ENCODE results near the gene GCLM. TPM values are rescaled to one million over a fixed set of nuclear protein-coding genes. Genes with fewer than 3 reads are reported as not detected.

The GCLM gene, protein sequence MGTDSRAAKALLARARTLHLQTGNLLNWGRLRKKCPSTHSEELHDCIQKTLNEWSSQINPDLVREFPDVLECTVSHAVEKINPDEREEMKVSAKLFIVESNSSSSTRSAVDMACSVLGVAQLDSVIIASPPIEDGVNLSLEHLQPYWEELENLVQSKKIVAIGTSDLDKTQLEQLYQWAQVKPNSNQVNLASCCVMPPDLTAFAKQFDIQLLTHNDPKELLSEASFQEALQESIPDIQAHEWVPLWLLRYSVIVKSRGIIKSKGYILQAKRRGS
- total RNA-seq (2012; rRNA removed) (18.3 and 20.1 TPM in 2 replicates), polyA plus RNA-seq (2012; rRNA removed) (10.8 and 15.5 TPM in 2 replicates), Bru-seq, nascent RNA (percentile 97 among the genes with signal in this experiment), BruChase-seq, experiment 1, labeled RNA remaining after a 6-hour chase (percentile 94 among the genes with signal in this experiment), BruChase-seq, experiment 2, labeled RNA remaining after a 2-hour chase (percentile 97 among the genes with signal in this experiment)
- polyA plus RNA-seq (2012; cell fraction: cytosol; rRNA removed) = 2.3 and 2.5 TPM in 2 replicates
- 1.9 and 12.3 TPM in 2 replicates for polyA plus RNA-seq (2012; cell fraction: nucleus; rRNA removed; ENCODE audit: low replicate concordance)
- long read RNA-seq, full-length matches to known transcripts = 174 of 190 reads
- long read RNA-seq, partial matches to known transcripts = 1 of 190 reads
- long read RNA-seq, other reads (novel, unspliced or antisense) = 15 of 190 reads

GRCh38 chr1:93909146-93910050, at the start of gene GCLM:
Gene GCLM, minus strand, starts transcription at chr1:93909430. Its CDS starts 267 bp downstream, at chr1:93909163.
- Histone ChIP-seq H3K79me1 (ENCODE audit: low read depth in 1 of 2, low read length in 2 of 2) (peaks cover 3 to 40% of the 10 kb centered on the region in 2 experiments; a peak in 2 of 4 replicates), H4K91ac (ENCODE audit: insufficient read depth, low read depth, low read length) (peak within 1 kb of the TSS; percentile 14), H3K27ac (ENCODE audit: insufficient read depth, low read length) (peak within 1 kb of the TSS; percentile 32), H2AFZ (replicated peaks; ENCODE audit: low read length, poor library complexity) (peak within 1 kb of the TSS; percentile 93), H3K4me1 (ENCODE audit: control insufficient read depth, insufficient read depth, low read length) (peaks cover 4% of the 10 kb centered on the region), H3K9me3 (ENCODE audit: control insufficient read depth, insufficient read depth, low read length) (no peaks in the 10 kb centered on the region), H2BK20ac (ENCODE audit: low read depth, low read length) (peak within 1 kb of the TSS; percentile 42; the same call in 1 of the 2 replicates), H3K23ac (ENCODE audit: low read depth, low read length) (peak within 1 kb of the TSS; percentile 97), H4K5ac (ENCODE audit: low read depth, low read length) (peak within 1 kb of the TSS; percentile 2), H3K36me3 (ENCODE audit: control insufficient read depth, insufficient read depth, low read length) (no peaks in the 10 kb centered on the region), H3K56ac (ENCODE audit: extremely low read depth, insufficient read depth, low read length) (peak within 1 kb of the TSS; percentile 57; the same call in 1 of the 2 replicates), H2BK120ac (ENCODE audit: low read depth, low read length) (peak within 1 kb of the TSS; percentile 82), H3K4me2 (ENCODE audit: low read depth, low read length) (peak within 1 kb of the TSS; percentile 96), H3K14ac (replicated peaks; ENCODE audit: low read depth, low read length) (peak within 1 kb of the TSS; percentile 94), H2BK5ac (ENCODE audit: low read depth, low read length, poor library complexity, severe bottlenecking) (peak within 1 kb of the TSS; percentile 56), H3K4ac (ENCODE audit: low read depth, low read length) (peak within 1 kb of the TSS; percentile 85), H2BK15ac (ENCODE audit: low read depth, low read length) (peak within 1 kb of the TSS; percentile 8; the same call in 1 of the 3 replicates), H4K20me1 (ENCODE audit: insufficient read depth, low read length) (peaks cover 39% of the 10 kb centered on the region; the same call in 1 of the 2 replicates), H4K8ac (ENCODE audit: low read depth in 2 of 2, low read length in 2 of 2) (peak within 1 kb of the TSS in 1 of 2 experiments; percentile 54; a peak in 2 of 4 replicates), H3K4me3 (ENCODE audit: insufficient read depth, low read depth, low read length) (peak within 1 kb of the TSS; percentile 74), H3K9me1 (ENCODE audit: insufficient read depth, low read length) (peaks cover 3% of the 10 kb centered on the region; the same call in 1 of the 2 replicates), H2AK5ac (ENCODE audit: low read depth, low read length) (peak within 1 kb of the TSS; percentile 79; the same call in 1 of the 2 replicates), H3K18ac (ENCODE audit: low read depth, low read length) (peak within 1 kb of the TSS; percentile 13), H3K27me3 (ENCODE audit: control insufficient read depth, insufficient read depth, low read length) (no peaks in the 10 kb centered on the region), H3K9ac (ENCODE audit: low read depth, low read length) (peak within 1 kb of the TSS; percentile 79), H2AK9ac (replicated peaks; ENCODE audit: low read depth, low read length, poor library complexity) (peak within 1 kb of the TSS; percentile 97)
- intact Hi-C loops (cut with micrococcal nuclease) (loop anchor here (1.0 to 10.0 kb wide), 5 partner anchors 70 to 895 kb away; partner anchors contain the start of gene ARHGAP29), dilution Hi-C loops (cut with HindIII; ENCODE audit: low sequenced_read_pairs, unreplicated experiment) (no loop called here), in situ Hi-C loops (cut with MboI; ENCODE audit: low sequenced_read_pairs) (no loop called here)
- ChIA-PET CTCF (interaction anchor here (0.6 to 1.8 kb wide), 8 partner anchors 12 to 117 kb away, joined by 3 to 7 read pairs (median 4); no protein-coding TSS in a partner anchor), POLR2A (ENCODE audit: unreplicated experiment) (no interaction called here)
- ATAC-seq (ENCODE audit: low read depth) = peak; percentile 94
- WGBS, 2 experiments (ENCODE audit: extremely low coverage in 2 of 2, insufficient read length in 1 of 2) = 1% methylated on average over 70 of the region's 102 CpGs; no CpG with 5 or more reads in 1 of the 2 experiments
- DNase-seq = peak; percentile 94
- BruUV-seq (replicated peaks) = no TSS peak
- TF ChIP-seq BHLHE40 (IDR thresholded peaks at IDR 0.05; ENCODE audit: low read depth, low read length) (peak; percentile 28; the same call in 1 of the 2 replicates), POLR2A (IDR thresholded peaks at IDR 0.05; ENCODE audit: low read depth, low read length) (peak; percentile 92), RAD21 (IDR thresholded peaks at IDR 0.05; ENCODE audit: low read length) (peak; percentile 41; the same call in 1 of the 2 replicates), CEBPB (IDR thresholded peaks at IDR 0.05; ENCODE audit: low read depth, low read length) (no peak), RCOR1 (IDR thresholded peaks at IDR 0.05; ENCODE audit: insufficient replicate concordance, low read length) (peak; percentile 56), RFX5 (IDR thresholded peaks at IDR 0.05; ENCODE audit: low read depth, low read length) (no peak), SMC3 (IDR thresholded peaks at IDR 0.05; ENCODE audit: low read depth, low read length) (peak; percentile 46), CHD1 (IDR thresholded peaks at IDR 0.05; ENCODE audit: low read depth, low read length) (0 out of 2 replicates have a peak, but pooled peaks have one; percentile 51)
- TF ChIP-seq, protein P1, sequence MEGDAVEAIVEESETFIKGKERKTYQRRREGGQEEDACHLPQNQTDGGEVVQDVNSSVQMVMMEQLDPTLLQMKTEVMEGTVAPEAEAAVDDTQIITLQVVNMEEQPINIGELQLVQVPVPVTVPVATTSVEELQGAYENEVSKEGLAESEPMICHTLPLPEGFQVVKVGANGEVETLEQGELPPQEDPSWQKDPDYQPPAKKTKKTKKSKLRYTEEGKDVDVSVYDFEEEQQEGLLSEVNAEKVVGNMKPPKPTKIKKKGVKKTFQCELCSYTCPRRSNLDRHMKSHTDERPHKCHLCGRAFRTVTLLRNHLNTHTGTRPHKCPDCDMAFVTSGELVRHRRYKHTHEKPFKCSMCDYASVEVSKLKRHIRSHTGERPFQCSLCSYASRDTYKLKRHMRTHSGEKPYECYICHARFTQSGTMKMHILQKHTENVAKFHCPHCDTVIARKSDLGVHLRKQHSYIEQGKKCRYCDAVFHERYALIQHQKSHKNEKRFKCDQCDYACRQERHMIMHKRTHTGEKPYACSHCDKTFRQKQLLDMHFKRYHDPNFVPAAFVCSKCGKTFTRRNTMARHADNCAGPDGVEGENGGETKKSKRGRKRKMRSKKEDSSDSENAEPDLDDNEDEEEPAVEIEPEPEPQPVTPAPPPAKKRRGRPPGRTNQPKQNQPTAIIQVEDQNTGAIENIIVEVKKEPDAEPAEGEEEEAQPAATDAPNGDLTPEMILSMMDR (conservative IDR thresholded peaks at IDR 0.05; ENCODE audit: low read depth, low read length) = peak; percentile 98
- TF ChIP-seq, protein P2, sequence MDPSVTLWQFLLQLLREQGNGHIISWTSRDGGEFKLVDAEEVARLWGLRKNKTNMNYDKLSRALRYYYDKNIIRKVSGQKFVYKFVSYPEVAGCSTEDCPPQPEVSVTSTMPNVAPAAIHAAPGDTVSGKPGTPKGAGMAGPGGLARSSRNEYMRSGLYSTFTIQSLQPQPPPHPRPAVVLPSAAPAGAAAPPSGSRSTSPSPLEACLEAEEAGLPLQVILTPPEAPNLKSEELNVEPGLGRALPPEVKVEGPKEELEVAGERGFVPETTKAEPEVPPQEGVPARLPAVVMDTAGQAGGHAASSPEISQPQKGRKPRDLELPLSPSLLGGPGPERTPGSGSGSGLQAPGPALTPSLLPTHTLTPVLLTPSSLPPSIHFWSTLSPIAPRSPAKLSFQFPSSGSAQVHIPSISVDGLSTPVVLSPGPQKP (IDR thresholded peaks at IDR 0.05; ENCODE audit: borderline replicate concordance, low read depth, low read length) = no peak
